Measurements from ENCODE around the gene CFAP20DC.

Gene CFAP20DC

DNA sequence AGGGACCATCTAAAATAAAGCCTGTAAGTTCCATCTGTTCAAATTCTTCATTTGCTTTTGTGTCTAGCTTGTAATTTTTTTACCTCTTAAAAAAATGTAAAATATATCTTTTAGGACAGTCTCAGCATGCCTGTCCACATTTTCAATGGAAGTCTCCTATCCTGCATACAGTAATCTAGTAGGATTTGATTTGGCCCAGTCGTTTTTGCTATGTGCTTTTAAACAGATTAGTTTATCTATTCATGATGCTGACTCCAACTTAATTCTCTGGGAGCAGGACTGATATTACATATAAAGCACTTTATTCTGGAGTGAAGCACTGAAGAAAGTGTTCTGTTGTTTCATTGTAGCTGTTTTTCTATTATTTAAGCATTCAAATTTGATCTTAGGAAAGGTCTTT lies 38.9 kb upstream of the CFAP20DC start:
- TF ChIP-seq, protein P1, sequence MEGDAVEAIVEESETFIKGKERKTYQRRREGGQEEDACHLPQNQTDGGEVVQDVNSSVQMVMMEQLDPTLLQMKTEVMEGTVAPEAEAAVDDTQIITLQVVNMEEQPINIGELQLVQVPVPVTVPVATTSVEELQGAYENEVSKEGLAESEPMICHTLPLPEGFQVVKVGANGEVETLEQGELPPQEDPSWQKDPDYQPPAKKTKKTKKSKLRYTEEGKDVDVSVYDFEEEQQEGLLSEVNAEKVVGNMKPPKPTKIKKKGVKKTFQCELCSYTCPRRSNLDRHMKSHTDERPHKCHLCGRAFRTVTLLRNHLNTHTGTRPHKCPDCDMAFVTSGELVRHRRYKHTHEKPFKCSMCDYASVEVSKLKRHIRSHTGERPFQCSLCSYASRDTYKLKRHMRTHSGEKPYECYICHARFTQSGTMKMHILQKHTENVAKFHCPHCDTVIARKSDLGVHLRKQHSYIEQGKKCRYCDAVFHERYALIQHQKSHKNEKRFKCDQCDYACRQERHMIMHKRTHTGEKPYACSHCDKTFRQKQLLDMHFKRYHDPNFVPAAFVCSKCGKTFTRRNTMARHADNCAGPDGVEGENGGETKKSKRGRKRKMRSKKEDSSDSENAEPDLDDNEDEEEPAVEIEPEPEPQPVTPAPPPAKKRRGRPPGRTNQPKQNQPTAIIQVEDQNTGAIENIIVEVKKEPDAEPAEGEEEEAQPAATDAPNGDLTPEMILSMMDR (IDR thresholded peaks at IDR 0.05; ENCODE audit: low read depth, low read length, poor library complexity, severe bottlenecking) = no peak
- no peak for TF ChIP-seq EZH2phosphoT487 (IDR thresholded peaks at IDR 0.05; ENCODE audit: borderline replicate concordance, low read length)
- no peaks in the 10 kb centered on the region for H4K20me1 ChIP-seq (ENCODE audit: control insufficient read depth, insufficient read depth, low read depth, low read length)
- no peaks in the 10 kb centered on the region for H3K9me3 ChIP-seq (ENCODE audit: control insufficient read depth, insufficient read depth, low read length)
- H3K27ac ChIP-seq (ENCODE audit: low read depth, low read length) = no peak overlapping the region
- H3K9me2 ChIP-seq (replicated peaks; ENCODE audit: control insufficient read depth, low read length) = no peaks in the 10 kb centered on the region
- H3K36me3 ChIP-seq (ENCODE audit: control insufficient read depth, low read length) = no peaks in the 10 kb centered on the region
- H3K4me3 ChIP-seq (ENCODE audit: low read length) = no peak overlapping the region
- H3F3A ChIP-seq (ENCODE audit: control insufficient read depth, insufficient read depth) = no peaks in the 10 kb centered on the region
- H3K27me3 ChIP-seq (ENCODE audit: control insufficient read depth, low read length) = no peaks in the 10 kb centered on the region
- no peaks in the 10 kb centered on the region for H3K79me2 ChIP-seq (ENCODE audit: control insufficient read depth, low read length)
- H3K4me1 ChIP-seq (ENCODE audit: control insufficient read depth, low read length) = no peaks in the 10 kb centered on the region
- H3K4me2 ChIP-seq (ENCODE audit: low read length) = no peak overlapping the region

DNA sequence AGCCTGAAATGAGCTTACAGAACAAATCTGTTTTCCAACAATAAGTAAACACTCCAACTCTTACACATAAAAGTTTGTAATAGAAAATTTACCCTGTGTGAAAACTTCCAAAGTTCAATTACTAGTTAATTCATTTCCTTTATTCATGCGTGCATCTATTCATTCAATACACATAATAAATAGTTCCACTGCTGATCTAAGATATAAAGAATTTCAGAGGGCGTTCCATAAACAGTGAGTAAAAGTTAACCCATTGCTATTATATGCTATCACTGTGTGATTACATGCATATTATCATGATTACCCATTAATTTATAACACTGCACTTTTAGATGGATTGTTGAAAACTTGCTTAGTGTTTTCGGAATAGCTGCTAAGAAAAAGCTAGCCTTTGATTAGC lies 36.2 kb upstream of the CFAP20DC start:
- H3K4me2 ChIP-seq (ENCODE audit: low read length) = no peak overlapping the region
- H4K20me1 ChIP-seq (ENCODE audit: control insufficient read depth, insufficient read depth, low read depth, low read length) = no peaks in the 10 kb centered on the region
- H3K4me3 ChIP-seq (ENCODE audit: low read length) = no peak overlapping the region
- no peaks in the 10 kb centered on the region for H3K79me2 ChIP-seq (ENCODE audit: control insufficient read depth, low read length)
- TF ChIP-seq EZH2phosphoT487 (IDR thresholded peaks at IDR 0.05; ENCODE audit: borderline replicate concordance, low read length) = no peak
- TF ChIP-seq, protein P1 (IDR thresholded peaks at IDR 0.05; ENCODE audit: low read depth, low read length, poor library complexity, severe bottlenecking) = no peak
- no peaks in the 10 kb centered on the region for H3F3A ChIP-seq (ENCODE audit: control insufficient read depth, insufficient read depth)
- H3K9me2 ChIP-seq (replicated peaks; ENCODE audit: control insufficient read depth, low read length) = no peaks in the 10 kb centered on the region
- H3K27me3 ChIP-seq (ENCODE audit: control insufficient read depth, low read length) = no peaks in the 10 kb centered on the region
- H3K9me3 ChIP-seq (ENCODE audit: control insufficient read depth, insufficient read depth, low read length) = no peaks in the 10 kb centered on the region
- no peaks in the 10 kb centered on the region for H3K36me3 ChIP-seq (ENCODE audit: control insufficient read depth, low read length)
- no peaks in the 10 kb centered on the region for H3K4me1 ChIP-seq (ENCODE audit: control insufficient read depth, low read length)
- H3K27ac ChIP-seq (ENCODE audit: low read depth, low read length) = no peak overlapping the region

DNA sequence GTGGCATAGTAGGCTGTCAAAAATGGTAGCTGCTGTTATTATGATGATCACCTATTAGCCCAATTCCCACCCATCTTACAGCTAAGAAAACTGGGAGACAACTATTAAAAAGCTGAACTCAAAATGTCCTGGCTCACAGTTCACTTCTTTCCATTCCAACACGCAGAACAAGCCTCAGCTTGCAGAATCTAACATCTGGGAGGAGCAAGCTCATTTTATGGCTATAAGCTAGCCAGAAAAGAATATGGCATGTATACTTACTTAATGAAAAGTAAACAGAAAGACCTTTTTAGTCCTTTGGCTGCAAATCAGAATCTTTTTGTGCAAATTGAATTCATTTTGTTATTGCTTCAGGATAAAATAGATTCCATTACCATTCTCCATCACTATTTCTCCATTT lies 34.8 kb upstream of the CFAP20DC start:
- Histone ChIP-seq H3K36me3 (ENCODE audit: control insufficient read depth, low read length) (no peaks in the 10 kb centered on the region), H3K79me2 (ENCODE audit: control insufficient read depth, low read length) (no peaks in the 10 kb centered on the region), H3K4me2 (ENCODE audit: low read length) (no peak overlapping the region), H3F3A (ENCODE audit: control insufficient read depth, insufficient read depth) (no peaks in the 10 kb centered on the region), H3K4me1 (ENCODE audit: control insufficient read depth, low read length) (no peaks in the 10 kb centered on the region), H3K27me3 (ENCODE audit: control insufficient read depth, low read length) (no peaks in the 10 kb centered on the region), H4K20me1 (ENCODE audit: control insufficient read depth, insufficient read depth, low read depth, low read length) (no peaks in the 10 kb centered on the region), H3K9me2 (replicated peaks; ENCODE audit: control insufficient read depth, low read length) (no peaks in the 10 kb centered on the region), H3K27ac (ENCODE audit: low read depth, low read length) (no peak overlapping the region), H3K4me3 (ENCODE audit: low read length) (no peak overlapping the region), H3K9me3 (ENCODE audit: control insufficient read depth, insufficient read depth, low read length) (no peaks in the 10 kb centered on the region)
- no peak for TF ChIP-seq EZH2phosphoT487 (IDR thresholded peaks at IDR 0.05; ENCODE audit: borderline replicate concordance, low read length)
- TF ChIP-seq, protein P1 (IDR thresholded peaks at IDR 0.05; ENCODE audit: low read depth, low read length, poor library complexity, severe bottlenecking) = no peak

DNA sequence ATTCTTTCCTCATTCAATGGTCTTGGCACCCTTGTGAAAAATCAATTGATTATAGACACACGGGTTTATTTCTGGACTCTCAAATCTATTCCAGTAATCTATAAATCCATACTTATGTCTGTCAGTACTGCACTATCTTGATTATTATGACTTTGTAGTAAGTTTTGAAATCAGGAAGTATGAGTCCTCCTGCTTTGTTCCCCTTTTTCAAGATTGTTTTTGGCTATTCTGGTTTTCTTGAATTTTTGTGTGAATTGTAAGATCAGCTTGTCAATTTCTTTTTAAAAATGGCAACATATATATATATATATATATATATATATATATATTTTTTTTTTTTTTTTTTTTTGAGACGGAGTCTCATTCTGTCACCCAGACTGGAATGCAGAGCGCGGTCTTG lies 32.3 kb upstream of the CFAP20DC start:
- TF ChIP-seq, protein P1 (IDR thresholded peaks at IDR 0.05; ENCODE audit: low read depth, low read length, poor library complexity, severe bottlenecking) = no peak
- TF ChIP-seq EZH2phosphoT487 (IDR thresholded peaks at IDR 0.05; ENCODE audit: borderline replicate concordance, low read length) = no peak
- Histone ChIP-seq H3K9me2 (replicated peaks; ENCODE audit: control insufficient read depth, low read length) (no peaks in the 10 kb centered on the region), H3K4me2 (ENCODE audit: low read length) (no peak overlapping the region), H3K4me3 (ENCODE audit: low read length) (no peak overlapping the region), H3K9me3 (ENCODE audit: control insufficient read depth, insufficient read depth, low read length) (no peaks in the 10 kb centered on the region), H3F3A (ENCODE audit: control insufficient read depth, insufficient read depth) (no peaks in the 10 kb centered on the region), H3K79me2 (ENCODE audit: control insufficient read depth, low read length) (no peaks in the 10 kb centered on the region), H3K4me1 (ENCODE audit: control insufficient read depth, low read length) (no peaks in the 10 kb centered on the region), H4K20me1 (ENCODE audit: control insufficient read depth, insufficient read depth, low read depth, low read length) (no peaks in the 10 kb centered on the region), H3K27ac (ENCODE audit: low read depth, low read length) (no peak overlapping the region), H3K27me3 (ENCODE audit: control insufficient read depth, low read length) (no peaks in the 10 kb centered on the region), H3K36me3 (ENCODE audit: control insufficient read depth, low read length) (no peaks in the 10 kb centered on the region)
